Dermis blood vessel endothelial cell (primary cell): ENCODE results near the gene BDH2. TPM values are rescaled to one million over a fixed set of nuclear protein-coding genes. Genes with fewer than 3 reads are reported as not detected.

ENCODE experiments used
- total RNA-seq: library from RNA; depleted of rRNA; stranded (reverse); fragments of >200 nt; gene quantifications from 2 replicates; pipeline ENCODE4 v1.2.3, GENCODE V29; 2014

Gene BDH2
- total RNA-seq, 1 donor from 2014 or later, result 26.5 TPM

Other genes with a start within 250 kb of the BDH2 start
- 22.2 and 23.0 TPM in 2 replicates for gene CISD2, start 230.8 kb downstream of the BDH2 start, total RNA-seq
- gene SLC9B1, start 80.1 kb downstream of the BDH2 start, total RNA-seq, result 0.09 TPM in 1 of 2 replicates, not detected in the other
- 22.6 and 24.2 TPM in 2 replicates for gene SLC9B2, start 23.1 kb downstream of the BDH2 start, total RNA-seq
- gene CENPE, start 98.5 kb upstream of the BDH2 start, total RNA-seq, result 6.1 and 39.1 TPM in 2 replicates